HAP-1 (cell line): ENCODE measurements around the gene TBL2.
"Not testable (repeated sequence)": the region's sequence is repeated elsewhere in the genome, so short reads cannot be mapped to it uniquely, and the experiment has no call there.

Experiments
- DNase-seq, 2 experiments: peaks; one replicate each; pipeline ENCODE4 v3.0.0-alpha.2; 2016 to 2020; ENCODE audit warnings: low spot score in 2 of 2
- H3K27me3 ChIP-seq: fragments of 250-450 bp; sonication (Bioruptor Pico); 2 replicates; pipeline ENCODE4 v1.5.1; 2020; ENCODE audit warnings: low read depth, mild to moderate bottlenecking, moderate library complexity
- H3K36me3 ChIP-seq: fragments of 250-450 bp; sonication (Bioruptor Pico); replicated peaks from 2 replicates; pipeline ENCODE4 v1.5.1; 2020; ENCODE audit warnings: mild to moderate bottlenecking
- H3K4me1 ChIP-seq: fragments of 250-450 bp; sonication (Bioruptor Pico); 2 replicates; pipeline ENCODE4 v1.5.1; 2020; ENCODE audit warnings: mild to moderate bottlenecking
- H3K4me3 ChIP-seq: fragments of 250-450 bp; sonication (Bioruptor Pico); 2 replicates; pipeline ENCODE4 v1.5.1; 2020; ENCODE audit warnings: mild to moderate bottlenecking, moderate library complexity
- H3K9me3 ChIP-seq: fragments of 250-450 bp; sonication (Bioruptor Pico); 2 replicates; pipeline ENCODE4 v1.5.1; 2020; ENCODE audit warnings: mild to moderate bottlenecking, moderate library complexity
- in situ Hi-C: fragments of 300-500 bp; cut with MboI; formaldehyde crosslinking; loops from 3 replicates; pipeline ENCODE4 v1.14.3; 2020; ENCODE audit warnings: low sequenced_read_pairs, inconsistent platforms, mixed read lengths

TBL2 gene

DNA sequence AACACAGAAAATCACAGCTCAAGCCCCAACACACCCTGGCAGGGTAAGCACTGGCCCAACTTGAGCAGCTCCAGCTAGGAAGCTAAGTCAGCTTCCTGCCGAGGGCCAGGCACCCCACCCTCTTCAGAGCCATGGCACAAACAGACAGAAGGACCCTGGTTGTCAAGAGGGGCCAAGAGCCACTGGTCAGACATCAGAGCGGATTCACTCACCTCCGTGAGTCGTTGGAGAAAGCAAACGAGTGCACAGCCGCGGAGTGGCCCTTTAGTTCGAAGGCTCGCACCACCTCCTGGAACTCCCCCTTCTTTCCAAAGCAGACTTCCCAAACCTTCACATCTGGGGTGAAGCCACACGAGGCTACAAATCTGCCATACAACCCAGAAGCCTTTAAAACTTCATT lies 7.4 kb downstream of the TBL2 start:
- Histone ChIP-seq H3K27me3 (no peaks in the 10 kb centered on the region), H3K9me3 (no peaks in the 10 kb centered on the region), H3K4me3 (no peak overlapping the region), H3K4me1 (no peaks in the 10 kb centered on the region), H3K36me3 (peaks cover 66% of the 10 kb centered on the region)
- in situ Hi-C loops = no loop called here
- DNase-seq = no peak

DNA sequence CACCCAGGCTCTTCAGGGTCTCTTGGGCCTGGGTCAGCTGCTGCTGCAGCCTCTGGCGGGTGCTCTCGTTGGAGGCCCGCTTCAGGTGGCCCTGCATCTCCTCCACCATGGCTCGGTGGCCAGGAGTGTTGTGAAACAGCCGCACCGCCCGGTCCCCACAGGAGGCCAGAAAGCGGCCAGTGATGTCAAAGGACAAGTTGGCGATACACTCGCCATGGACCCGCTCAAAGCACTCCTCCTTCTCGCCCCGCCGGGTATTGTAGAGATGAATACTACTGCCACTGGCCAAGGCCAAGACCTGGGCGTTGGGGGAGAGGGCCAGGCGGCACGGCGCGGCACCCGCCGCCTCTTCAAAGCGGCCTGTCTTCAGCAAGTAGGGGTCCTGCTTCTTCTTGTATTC lies 7.9 kb downstream of the TBL2 start:
- no peaks in the 10 kb centered on the region for H3K4me1 ChIP-seq
- peaks cover 63% of the 10 kb centered on the region for H3K36me3 ChIP-seq
- DNase-seq = no peak
- H3K27me3 ChIP-seq = no peaks in the 10 kb centered on the region
- no peak overlapping the region for H3K4me3 ChIP-seq
- in situ Hi-C loops = no loop called here
- H3K9me3 ChIP-seq = no peaks in the 10 kb centered on the region

DNA sequence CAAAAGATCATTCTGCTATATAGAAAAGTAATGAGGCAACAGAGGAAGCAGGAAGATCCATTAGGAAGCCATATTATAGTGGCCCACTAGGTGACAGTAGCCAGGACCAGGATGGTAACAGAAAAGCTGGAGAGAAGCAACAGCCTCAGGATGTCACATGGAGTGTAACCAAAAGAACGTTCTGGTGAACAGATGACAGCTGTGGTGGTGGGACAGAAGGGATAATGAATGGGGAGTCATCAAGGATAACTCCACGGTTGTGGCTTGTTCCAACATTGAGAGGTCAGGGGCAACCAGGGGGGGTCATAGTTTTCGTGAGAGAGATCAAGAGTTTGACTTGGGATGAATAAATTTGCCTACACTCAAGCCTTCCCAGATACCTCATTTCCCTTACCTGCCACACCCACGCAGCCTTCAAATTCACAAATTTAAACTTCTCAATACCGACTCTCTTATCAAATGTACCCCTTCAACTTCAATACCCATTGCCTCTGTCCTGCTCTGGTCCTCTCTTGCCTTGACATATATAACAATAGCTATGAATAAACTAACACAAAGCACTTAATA lies 9.3 kb downstream of the TBL2 start:
- in situ Hi-C loops = no loop called here
- DNase-seq = no peak
- H3K36me3 ChIP-seq = peaks cover 53% of the 10 kb centered on the region

DNA sequence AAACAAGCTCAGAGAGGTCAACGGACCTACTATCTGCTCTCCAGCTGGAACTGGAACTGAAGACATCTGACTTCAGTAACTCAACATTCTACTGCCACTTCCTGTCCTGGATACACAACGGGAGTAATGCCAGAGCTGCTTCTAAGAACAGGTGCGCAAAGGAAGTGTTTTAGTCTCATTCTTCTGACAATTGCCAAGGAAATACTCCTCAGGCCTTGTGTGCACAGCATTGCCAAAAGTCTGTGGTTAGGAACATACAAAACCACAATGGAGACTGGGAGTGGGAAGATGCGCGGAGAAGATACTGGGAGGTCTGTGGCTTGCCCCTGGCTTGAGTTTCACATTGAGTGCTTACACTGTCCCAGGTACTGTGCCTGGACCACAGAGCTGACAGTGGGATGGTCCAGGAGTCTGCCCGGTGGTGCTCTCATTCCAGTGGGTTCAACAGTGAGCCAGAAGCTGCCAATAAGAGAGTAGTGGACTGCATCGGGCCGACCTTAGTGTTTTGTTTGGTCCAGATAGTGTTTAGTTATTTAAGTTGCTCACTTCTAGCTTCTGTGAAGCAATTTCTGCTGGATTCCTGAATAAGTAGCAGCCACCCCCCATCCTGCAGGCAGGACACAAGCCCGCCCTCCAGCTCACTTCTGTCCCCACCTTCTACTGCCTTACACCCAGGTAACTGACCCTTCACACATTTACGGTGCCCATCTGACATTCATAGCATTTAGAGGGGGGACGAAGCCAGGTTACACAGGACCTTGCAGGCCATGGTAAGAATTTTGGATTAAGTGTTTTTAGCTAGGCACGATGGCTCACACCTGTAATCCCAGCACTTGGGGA lies 10.3 kb downstream of the TBL2 start:
- Histone ChIP-seq H3K4me3 (no peak overlapping the region), H3K9me3 (no peaks in the 10 kb centered on the region), H3K27me3 (no peaks in the 10 kb centered on the region), H3K36me3 (peaks cover 43% of the 10 kb centered on the region), H3K4me1 (no peaks in the 10 kb centered on the region)
- no peak for DNase-seq
- in situ Hi-C loops = no loop called here

More for the DNA sequence above, 9.3 kb downstream of the TBL2 start:
- Histone ChIP-seq H3K4me3 (no peak overlapping the region), H3K4me1 (no peaks in the 10 kb centered on the region), H3K27me3 (no peaks in the 10 kb centered on the region), H3K9me3 (no peaks in the 10 kb centered on the region)

DNA sequence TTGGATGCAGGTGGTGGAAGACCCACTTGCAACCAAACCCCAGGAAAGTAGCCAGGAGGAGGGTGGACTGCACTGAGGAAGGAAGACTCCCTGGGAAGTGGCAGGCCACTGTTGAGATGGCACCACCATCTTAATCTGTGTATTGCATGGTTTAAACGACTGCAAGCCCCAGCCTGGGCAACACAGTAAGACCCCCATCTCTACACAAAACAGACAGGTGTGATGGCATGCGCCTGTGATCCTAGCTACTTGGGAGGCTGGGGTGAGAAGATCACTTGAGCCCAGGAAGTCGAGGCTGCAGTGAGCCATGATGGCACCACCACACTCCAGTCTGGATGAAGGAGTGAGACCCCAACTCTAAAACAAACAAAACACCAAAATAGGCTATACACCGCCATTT lies 11.2 kb downstream of the TBL2 start:
- in situ Hi-C loops = no loop called here
- peaks cover 33% of the 10 kb centered on the region for H3K36me3 ChIP-seq
- H3K4me1 ChIP-seq = no peaks in the 10 kb centered on the region
- H3K4me3 ChIP-seq = no peak overlapping the region
- H3K9me3 ChIP-seq = no peaks in the 10 kb centered on the region
- no peaks in the 10 kb centered on the region for H3K27me3 ChIP-seq
- no peak for DNase-seq

DNA sequence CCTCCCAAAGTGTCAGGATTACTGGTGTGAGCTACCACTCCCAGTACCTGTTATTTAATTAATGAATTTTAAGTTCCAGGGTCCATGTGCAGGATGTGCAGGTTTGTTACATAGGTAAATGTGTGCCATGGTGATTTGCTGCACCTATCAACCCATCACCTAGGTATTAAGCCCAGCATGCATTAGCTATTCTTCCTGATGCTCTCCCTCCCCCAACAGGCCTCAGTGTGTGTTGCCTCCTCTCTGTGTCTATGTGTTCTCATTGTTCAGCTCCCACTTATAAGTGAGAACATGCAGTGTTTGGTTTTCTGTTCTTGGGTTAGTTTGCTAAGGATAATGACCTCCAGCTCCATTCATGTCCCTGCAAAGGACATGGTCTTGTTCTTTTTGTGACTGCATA lies 11.9 kb downstream of the TBL2 start:
- H3K4me3 ChIP-seq, DNase-seq, in situ Hi-C loops, H3K4me1 ChIP-seq, H3K9me3 ChIP-seq, H3K27me3 ChIP-seq: not testable (repeated sequence)
- peaks cover 26% of the 10 kb centered on the region for H3K36me3 ChIP-seq

DNA sequence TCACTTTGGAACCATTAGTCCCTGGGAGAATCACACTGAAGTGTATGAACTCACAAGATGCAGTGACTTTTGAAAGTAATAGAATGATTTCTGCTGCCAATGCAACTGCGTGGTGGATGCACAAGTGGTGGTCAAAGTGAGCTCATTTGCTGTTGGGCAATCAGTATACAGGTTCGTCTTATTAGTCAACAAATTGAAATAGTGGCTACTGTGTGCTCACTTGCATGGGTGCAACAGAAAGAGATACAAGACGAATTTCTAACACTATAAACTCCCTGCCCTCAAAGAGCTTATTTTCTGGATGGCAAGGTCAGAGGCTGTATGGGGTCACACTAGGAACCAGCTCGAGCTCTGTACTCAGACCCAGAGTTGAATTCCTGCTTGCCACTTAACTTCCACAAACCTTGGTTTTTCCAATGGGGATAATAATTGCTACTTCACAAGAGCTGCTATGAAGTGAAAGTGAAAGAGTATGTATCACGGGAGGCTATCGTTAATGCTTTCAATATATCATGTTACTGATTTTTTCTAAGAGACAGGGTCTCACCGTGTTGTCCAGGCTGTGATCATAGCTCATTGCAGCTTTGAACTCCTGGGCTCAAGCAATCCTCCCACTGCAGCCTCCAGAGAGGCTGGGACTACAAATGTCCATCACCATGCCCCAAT lies 12.6 kb downstream of the TBL2 start:
- in situ Hi-C loops = no loop called here
- H3K36me3 ChIP-seq = peaks cover 20% of the 10 kb centered on the region
- H3K27me3 ChIP-seq = no peaks in the 10 kb centered on the region
- no peaks in the 10 kb centered on the region for H3K9me3 ChIP-seq
- H3K4me3 ChIP-seq = no peak overlapping the region
- DNase-seq = no peak
- H3K4me1 ChIP-seq = no peaks in the 10 kb centered on the region

DNA sequence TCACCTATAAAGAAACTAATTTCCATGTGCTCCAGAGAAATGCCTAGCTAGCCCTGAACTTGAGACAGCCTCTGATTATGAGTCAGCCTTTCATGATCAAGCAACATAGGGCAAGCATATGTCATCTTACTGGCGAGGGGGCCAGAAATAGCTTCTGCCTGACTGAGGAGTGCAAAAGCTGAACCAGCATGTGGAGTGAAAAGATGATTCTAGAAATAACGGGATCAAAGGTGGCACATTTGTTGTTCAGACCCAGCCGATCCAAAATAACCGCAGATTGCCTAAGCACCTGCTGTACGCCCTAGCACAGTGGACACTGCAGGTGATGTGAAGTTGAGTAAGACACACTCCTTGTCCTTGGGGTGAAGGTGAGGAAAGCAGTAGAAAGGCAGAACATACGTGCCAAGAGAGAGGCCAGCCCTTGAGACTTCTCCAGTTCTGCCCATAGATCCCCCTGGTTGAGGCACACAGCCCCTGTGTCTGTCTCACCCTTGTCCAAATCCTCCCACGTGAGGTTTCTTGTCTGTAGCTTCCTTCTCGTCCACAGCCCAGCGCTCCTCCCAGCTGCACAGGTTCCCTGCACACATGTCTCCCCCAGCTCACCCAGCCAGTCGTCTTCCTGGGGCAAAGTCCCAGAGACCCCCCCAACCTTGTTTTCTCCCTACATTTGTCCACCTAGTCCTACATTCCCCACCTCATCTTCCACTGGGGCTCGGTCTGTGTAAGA lies 18.1 kb downstream of the TBL2 start:
- peaks cover 9% of the 10 kb centered on the region for H3K4me1 ChIP-seq
- no peak overlapping the region for H3K4me3 ChIP-seq
- H3K27me3 ChIP-seq = no peaks in the 10 kb centered on the region
- H3K36me3 ChIP-seq = no peaks in the 10 kb centered on the region
- in situ Hi-C loops = no loop called here
- H3K9me3 ChIP-seq = 0 out of 2 replicates have a peak, but pooled peaks cover 2% of the 10 kb centered on the region
- DNase-seq = no peak

DNA sequence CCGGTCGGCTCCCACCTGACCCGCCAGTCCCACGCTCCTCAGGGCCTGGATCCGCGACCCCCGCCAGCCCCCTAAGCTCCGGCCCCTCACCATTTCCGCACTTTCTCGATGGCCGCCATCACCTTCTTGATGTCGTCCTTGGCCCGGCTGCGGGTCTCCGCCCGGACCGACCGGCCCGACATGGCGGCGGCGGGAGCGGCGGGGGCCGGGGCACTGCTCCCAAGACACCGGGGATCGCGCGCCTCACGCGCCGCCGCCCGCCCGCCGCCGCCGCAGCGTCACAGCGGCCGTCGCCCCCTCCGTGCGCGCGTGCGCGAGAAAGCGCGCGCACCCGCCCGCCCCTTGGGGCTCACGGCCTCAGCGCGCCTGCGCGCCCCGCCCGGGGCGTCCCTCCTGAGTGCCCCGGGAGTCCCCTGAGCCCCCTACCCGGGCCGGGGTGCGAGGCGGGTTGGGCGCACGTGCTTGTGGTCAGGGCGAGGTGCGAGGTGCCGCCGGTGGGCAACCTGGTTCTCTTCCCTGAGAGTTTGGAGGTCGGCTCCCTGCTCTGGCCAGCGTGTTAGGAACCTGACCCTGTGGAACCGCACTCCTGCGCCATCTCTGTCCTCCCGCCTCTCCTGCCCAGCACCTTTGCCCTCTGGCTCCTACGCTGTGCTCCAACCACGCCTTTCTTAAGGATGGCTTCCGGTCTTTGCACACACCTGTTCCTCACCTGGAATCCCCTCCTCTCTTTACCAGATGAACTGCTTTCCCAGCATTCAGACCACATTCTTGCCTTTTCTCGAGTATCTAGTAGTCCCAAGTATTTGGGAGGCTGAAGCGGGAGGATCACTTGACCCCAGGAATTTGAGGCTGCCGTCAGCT lies 20.8 kb downstream of the TBL2 start, which contains the start of gene BCL7B:
Gene BCL7B, minus strand, starts transcription at position 294 of the 861 bp plus-strand sequence. Its CDS starts 112 bp downstream, at position 182.
- Histone ChIP-seq H3K4me3 (peak within 1 kb of the TSS; percentile 61), H3K4me1 (peaks cover 9% of the 10 kb centered on the region), H3K27me3 (no peaks in the 10 kb centered on the region), H3K36me3 (no peaks in the 10 kb centered on the region; the same call in 1 of the 2 replicates), H3K9me3 (0 out of 2 replicates have a peak, but pooled peaks cover 2% of the 10 kb centered on the region)
- DNase-seq = peak in 1 of 2 experiments; percentile 66
- in situ Hi-C loops = no loop called here

DNA sequence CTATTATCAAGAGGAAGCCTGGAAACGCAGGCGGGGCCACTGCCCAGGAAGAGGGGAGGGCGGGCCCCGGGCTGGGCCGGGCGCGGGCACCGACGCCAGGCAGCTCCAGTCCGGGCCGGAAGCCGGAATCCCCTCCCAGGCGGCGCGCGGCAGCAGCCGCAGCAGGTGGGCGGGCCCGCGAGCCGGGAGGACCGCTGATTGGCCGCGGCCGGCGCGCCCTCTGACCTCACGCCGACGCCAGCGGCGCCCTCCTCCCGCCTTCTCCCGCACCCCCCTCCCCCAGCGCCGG lies 21.3 kb downstream of the TBL2 start:
- Histone ChIP-seq H3K4me3 (peak overlapping the region; percentile 61), H3K27me3 (no peaks in the 10 kb centered on the region), H3K9me3 (0 out of 2 replicates have a peak, but pooled peaks cover 2% of the 10 kb centered on the region), H3K4me1 (peaks cover 9% of the 10 kb centered on the region), H3K36me3 (no peaks in the 10 kb centered on the region; the same call in 1 of the 2 replicates)
- in situ Hi-C loops = no loop called here
- peak; percentile 94 to 95 for DNase-seq

DNA sequence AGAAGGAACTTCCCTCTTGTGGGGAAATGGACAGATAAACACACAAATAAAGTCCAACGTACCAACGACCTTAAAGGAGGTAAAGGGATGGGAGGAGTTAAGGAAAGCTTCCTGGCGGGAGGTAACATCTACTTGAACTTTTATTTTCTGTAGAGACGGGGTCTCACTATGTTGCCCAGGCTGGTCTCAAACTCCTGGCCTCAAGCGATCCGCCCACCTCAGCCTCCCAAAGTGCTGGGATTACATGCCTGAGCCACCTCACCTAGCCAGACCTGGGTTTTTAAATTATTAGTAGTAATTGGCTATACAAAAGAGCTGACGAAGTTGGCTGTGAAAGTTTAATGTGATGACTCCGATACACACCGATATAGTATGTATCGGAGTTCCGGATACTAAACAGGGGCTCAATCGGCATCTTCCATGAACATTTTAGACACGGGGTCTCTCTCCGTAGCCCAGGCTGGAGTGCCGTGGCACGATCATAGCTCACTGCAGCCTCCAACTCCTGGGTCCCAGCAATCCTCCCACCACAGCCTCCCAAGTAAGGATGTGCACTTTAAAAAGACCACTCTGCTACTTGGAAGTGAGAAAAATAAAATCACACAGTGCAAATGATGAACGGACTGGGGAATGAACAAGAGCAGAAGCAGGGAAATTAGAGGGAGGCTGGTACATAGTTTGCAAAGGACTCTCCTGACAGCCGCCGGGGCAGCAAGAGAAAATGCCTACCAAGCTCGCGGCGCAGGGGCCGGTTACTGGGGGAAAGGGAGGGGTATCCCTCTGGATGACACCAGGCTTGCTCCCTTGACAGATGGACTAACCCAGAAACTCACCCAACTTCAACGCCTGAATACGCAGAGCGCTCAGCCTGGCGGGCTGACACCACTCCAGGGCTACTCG lies 21.9 kb downstream of the TBL2 start:
- Histone ChIP-seq H3K9me3 (0 out of 2 replicates have a peak, but pooled peaks cover 2% of the 10 kb centered on the region), H3K4me3 (peak overlapping the region; percentile 61), H3K36me3 (peaks cover 3% of the 10 kb centered on the region), H3K4me1 (peaks cover 9% of the 10 kb centered on the region), H3K27me3 (no peaks in the 10 kb centered on the region)
- in situ Hi-C loops = no loop called here
- no peak for DNase-seq

DNA sequence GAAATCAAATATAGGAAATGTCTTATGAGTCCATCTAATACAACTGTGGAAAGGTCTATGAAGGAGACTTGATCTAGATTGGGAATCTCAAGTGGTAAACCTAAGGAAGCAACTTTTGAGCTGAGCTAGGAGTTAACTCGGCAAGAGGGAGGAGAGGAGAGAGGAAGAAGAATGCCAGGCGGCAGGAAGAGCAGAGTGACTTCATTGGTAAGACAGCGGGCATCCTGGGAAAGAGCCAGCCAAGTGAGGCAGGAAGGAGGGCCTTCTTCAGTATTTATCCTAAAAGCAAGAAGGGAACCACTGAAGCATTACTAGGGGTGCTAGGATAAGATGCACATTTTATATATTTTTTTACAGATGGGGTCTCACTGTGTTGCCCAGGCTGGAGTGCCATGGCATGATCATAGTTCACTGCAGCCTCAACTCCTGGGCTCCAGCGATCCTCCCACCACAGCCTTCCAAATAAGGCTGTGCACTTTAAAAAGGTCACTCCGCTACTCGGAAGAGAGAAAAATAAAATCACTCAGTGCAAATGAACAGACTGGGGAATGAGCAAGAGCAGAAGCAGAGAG lies 22.9 kb downstream of the TBL2 start:
- peak overlapping the region; percentile 61; the same call in 1 of the 2 replicates for H3K4me3 ChIP-seq
- H3K9me3 ChIP-seq = 0 out of 2 replicates have a peak, but pooled peaks cover 2% of the 10 kb centered on the region
- peaks cover 9% of the 10 kb centered on the region for H3K4me1 ChIP-seq
- no peak for DNase-seq
- peaks cover 11% of the 10 kb centered on the region for H3K36me3 ChIP-seq
- no peaks in the 10 kb centered on the region for H3K27me3 ChIP-seq
- in situ Hi-C loops = no loop called here
